ENCODE measurements around the gene LIM2. TPM values are rescaled to one million over a fixed set of nuclear protein-coding genes. Genes with fewer than 3 reads are reported as not detected.

LIM2 gene
- polyA plus RNA-seq, 2 of the 4 experiments (the other 2 are of a cell fraction), result not detected

DNA sequence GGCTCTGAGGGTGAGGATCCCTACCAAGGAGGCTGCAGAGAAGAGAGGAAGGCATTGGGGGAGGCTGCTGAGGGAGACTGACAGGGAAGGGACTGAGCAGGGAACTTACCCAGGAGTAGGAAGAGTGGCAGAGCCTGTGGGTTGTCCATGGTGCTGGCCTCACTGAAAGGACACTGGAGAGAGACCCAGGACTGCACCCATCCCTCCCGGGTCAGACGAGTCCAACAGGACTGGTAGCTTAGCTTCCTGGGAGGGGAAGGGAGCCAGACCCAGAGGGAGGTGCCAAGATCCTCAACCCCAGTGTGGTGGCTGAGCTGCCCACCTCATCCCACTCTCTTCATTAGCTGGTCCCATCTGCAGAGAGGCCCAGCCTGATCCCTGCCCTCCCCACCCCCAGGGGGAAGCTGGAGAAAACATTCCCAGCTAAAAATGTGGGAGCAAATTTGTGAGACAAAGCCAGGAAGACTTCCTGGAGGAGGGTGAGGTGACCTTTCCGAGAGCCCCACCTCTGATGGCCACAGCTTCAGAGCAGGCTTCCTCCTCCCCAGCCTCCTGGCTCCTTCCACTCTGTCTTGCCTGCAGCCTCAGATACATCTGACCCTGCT, 45.7 kb downstream of the LIM2 start, which contains the start of gene VSIG10L:
TSS of gene VSIG10L (minus strand) at position 164 of the 605 bp plus-strand sequence. CDS start at position 149, 15 bp downstream.
- Histone ChIP-seq H3K4me2 (peak within 1 kb of the TSS; percentile 92), H3K4me3 (no peak within 1 kb of the TSS; the same call in 2 of the 3 replicates), H3K4me1 (peaks cover 32% of the 10 kb centered on the region), H3K27ac (peak within 1 kb of the TSS; percentile 86 to 90), H3K9me3 (no peaks in the 10 kb centered on the region)
- DNase-seq (ENCODE audit: low read depth in 1 of 2, low spot score in 1 of 2) (no peak), ATAC-seq (no peak), FAIRE-seq (no peak)
- 65% methylated on average over 3 of the region's 3 CpGs for WGBS (ENCODE audit: missing lambda C conversion rate)
- CTCF ChIA-PET, result interaction anchor here (1.1 to 5.0 kb wide), 9 partner anchors 13 to 315 kb away, joined by 3 to 46 read pairs (median 8); partner anchors contain the start of gene ETFB
- TF ChIP-seq ZFP36 (IDR thresholded peaks at IDR 0.05; ENCODE audit: borderline replicate concordance, partially characterized antibody) (peak; percentile 91), POLR2A (IDR thresholded peaks at IDR 0.05; ENCODE audit: low read length) (0 out of 2 replicates have a peak, but pooled peaks have one; percentile 4), CHD2 (IDR thresholded peaks at IDR 0.05; ENCODE audit: low read length, partially characterized antibody) (no peak)
- TF ChIP-seq, protein P1, sequence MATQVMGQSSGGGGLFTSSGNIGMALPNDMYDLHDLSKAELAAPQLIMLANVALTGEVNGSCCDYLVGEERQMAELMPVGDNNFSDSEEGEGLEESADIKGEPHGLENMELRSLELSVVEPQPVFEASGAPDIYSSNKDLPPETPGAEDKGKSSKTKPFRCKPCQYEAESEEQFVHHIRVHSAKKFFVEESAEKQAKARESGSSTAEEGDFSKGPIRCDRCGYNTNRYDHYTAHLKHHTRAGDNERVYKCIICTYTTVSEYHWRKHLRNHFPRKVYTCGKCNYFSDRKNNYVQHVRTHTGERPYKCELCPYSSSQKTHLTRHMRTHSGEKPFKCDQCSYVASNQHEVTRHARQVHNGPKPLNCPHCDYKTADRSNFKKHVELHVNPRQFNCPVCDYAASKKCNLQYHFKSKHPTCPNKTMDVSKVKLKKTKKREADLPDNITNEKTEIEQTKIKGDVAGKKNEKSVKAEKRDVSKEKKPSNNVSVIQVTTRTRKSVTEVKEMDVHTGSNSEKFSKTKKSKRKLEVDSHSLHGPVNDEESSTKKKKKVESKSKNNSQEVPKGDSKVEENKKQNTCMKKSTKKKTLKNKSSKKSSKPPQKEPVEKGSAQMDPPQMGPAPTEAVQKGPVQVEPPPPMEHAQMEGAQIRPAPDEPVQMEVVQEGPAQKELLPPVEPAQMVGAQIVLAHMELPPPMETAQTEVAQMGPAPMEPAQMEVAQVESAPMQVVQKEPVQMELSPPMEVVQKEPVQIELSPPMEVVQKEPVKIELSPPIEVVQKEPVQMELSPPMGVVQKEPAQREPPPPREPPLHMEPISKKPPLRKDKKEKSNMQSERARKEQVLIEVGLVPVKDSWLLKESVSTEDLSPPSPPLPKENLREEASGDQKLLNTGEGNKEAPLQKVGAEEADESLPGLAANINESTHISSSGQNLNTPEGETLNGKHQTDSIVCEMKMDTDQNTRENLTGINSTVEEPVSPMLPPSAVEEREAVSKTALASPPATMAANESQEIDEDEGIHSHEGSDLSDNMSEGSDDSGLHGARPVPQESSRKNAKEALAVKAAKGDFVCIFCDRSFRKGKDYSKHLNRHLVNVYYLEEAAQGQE (IDR thresholded peaks at IDR 0.05), result peak; percentile 52; the same call in 1 of the 2 replicates
- TF ChIP-seq, protein P2, sequence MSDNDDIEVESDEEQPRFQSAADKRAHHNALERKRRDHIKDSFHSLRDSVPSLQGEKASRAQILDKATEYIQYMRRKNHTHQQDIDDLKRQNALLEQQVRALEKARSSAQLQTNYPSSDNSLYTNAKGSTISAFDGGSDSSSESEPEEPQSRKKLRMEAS (IDR thresholded peaks at IDR 0.05), result no peak
- POLR2A ChIA-PET, result interaction anchor here (1.3 kb wide), 1 partner anchor 24 kb away, joined by 7 read pairs; the partner anchor contains the start of gene ETFB

DNA sequence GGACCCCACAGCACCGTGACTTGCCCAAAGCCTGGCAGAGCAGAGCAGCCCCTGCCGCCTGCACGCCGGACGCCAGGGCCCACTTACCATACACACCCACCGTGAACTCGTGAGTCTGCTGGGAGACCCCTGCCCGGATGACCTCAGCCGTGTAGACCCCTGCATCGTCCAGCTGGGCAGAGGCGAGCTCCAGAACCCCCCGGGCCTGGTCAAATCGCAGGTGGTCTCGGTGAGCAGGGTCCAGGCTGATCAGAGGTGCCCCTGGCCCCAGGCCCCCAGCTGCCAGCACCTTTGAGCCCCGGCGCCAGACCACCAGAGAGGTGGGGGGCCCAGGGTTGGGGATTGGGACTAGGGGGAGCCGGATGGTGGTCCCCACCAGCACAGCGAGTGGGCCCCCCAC, 46.7 kb downstream of the LIM2 start:
- WGBS (ENCODE audit: missing lambda C conversion rate), result 90% methylated on average over 9 of the region's 18 CpGs
- Histone ChIP-seq H3K9me3 (no peaks in the 10 kb centered on the region), H3K4me1 (peaks cover 32% of the 10 kb centered on the region), H3K4me3 (peak overlapping the region; percentile 64; the same call in 2 of the 3 replicates), H3K27ac (peak overlapping the region; percentile 86 to 90), H3K4me2 (peak overlapping the region; percentile 92)
- POLR2A ChIA-PET, result interaction anchor here (2.2 to 2.7 kb wide), 2 partner anchors 23 to 26 kb away, joined by 52 to 59 read pairs; partner anchors contain the start of gene ETFB
- no peak for TF ChIP-seq CHD2 (IDR thresholded peaks at IDR 0.05; ENCODE audit: low read length, partially characterized antibody)
- TF ChIP-seq, protein P3, sequence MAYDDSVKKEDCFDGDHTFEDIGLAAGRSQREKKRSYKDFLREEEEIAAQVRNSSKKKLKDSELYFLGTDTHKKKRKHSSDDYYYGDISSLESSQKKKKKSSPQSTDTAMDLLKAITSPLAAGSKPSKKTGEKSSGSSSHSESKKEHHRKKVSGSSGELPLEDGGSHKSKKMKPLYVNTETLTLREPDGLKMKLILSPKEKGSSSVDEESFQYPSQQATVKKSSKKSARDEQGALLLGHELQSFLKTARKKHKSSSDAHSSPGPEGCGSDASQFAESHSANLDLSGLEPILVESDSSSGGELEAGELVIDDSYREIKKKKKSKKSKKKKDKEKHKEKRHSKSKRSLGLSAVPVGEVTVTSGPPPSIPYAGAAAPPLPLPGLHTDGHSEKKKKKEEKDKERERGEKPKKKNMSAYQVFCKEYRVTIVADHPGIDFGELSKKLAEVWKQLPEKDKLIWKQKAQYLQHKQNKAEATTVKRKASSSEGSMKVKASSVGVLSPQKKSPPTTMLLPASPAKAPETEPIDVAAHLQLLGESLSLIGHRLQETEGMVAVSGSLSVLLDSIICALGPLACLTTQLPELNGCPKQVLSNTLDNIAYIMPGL (CRISPR knock-in tag; IDR thresholded peaks at IDR 0.05; ENCODE audit: borderline replicate concordance), result no peak
- no peak for TF ChIP-seq MYC (IDR thresholded peaks at IDR 0.05; ENCODE audit: borderline replicate concordance, low read length)
- TF ChIP-seq, protein P4, sequence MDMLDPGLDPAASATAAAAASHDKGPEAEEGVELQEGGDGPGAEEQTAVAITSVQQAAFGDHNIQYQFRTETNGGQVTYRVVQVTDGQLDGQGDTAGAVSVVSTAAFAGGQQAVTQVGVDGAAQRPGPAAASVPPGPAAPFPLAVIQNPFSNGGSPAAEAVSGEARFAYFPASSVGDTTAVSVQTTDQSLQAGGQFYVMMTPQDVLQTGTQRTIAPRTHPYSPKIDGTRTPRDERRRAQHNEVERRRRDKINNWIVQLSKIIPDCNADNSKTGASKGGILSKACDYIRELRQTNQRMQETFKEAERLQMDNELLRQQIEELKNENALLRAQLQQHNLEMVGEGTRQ (IDR thresholded peaks at IDR 0.05), result no peak
- TF ChIP-seq, protein P5, sequence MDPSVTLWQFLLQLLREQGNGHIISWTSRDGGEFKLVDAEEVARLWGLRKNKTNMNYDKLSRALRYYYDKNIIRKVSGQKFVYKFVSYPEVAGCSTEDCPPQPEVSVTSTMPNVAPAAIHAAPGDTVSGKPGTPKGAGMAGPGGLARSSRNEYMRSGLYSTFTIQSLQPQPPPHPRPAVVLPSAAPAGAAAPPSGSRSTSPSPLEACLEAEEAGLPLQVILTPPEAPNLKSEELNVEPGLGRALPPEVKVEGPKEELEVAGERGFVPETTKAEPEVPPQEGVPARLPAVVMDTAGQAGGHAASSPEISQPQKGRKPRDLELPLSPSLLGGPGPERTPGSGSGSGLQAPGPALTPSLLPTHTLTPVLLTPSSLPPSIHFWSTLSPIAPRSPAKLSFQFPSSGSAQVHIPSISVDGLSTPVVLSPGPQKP (IDR thresholded peaks at IDR 0.05; ENCODE audit: low read depth, low read length), result no peak
- TF ChIP-seq, protein P6, sequence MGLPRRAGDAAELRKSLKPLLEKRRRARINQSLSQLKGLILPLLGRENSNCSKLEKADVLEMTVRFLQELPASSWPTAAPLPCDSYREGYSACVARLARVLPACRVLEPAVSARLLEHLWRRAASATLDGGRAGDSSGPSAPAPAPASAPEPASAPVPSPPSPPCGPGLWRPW (IDR thresholded peaks at IDR 0.05), result no peak
- no peak for TF ChIP-seq CBX8 (IDR thresholded peaks at IDR 0.05)
- TF ChIP-seq TP53 (CRISPR knock-in tag; IDR thresholded peaks at IDR 0.05), result no peak
- TF ChIP-seq FOSL2 (IDR thresholded peaks at IDR 0.05), result no peak
- no peak for TF ChIP-seq FOSL2 (CRISPR knock-in tag; IDR thresholded peaks at IDR 0.05)
- DNase-seq (ENCODE audit: low read depth in 1 of 2, low spot score in 1 of 2) (no peak), FAIRE-seq (no peak), ATAC-seq (no peak)
- CTCF ChIA-PET, result interaction anchor here (0.7 to 5.0 kb wide), 11 partner anchors 10 to 320 kb away, joined by 3 to 46 read pairs (median 8); partner anchors contain the start of genes CLDND2, ETFB and NKG7

All from A549 (cell line).